Endodermal cell (in vitro differentiated cells): ENCODE data around the gene CERS1. TPM values are rescaled to one million over a fixed set of nuclear protein-coding genes. Genes with fewer than 3 reads are reported as not detected.
A peak's percentile ranks its signal among the peaks of the same experiment; 100 is the strongest.

Source experiments
- DNase-seq: peaks from one replicate; pipeline ENCODE4 v3.0.0-alpha.2; 2017
- H3K27ac ChIP-seq: 2 replicates; pipeline ENCODE4 v1.5.1; 2013; ENCODE audit warnings: mild to moderate bottlenecking, low read depth, low read length, moderate library complexity
- H3K27me3 ChIP-seq: 2 replicates; pipeline ENCODE4 v1.6.1; 2013; ENCODE audit warnings: mild to moderate bottlenecking, low read length, moderate library complexity; ENCODE audit not compliant: insufficient read depth, control insufficient read depth, poor library complexity, severe bottlenecking
- H3K36me3 ChIP-seq: 2 replicates; pipeline ENCODE4 v1.7.0; 2013; ENCODE audit warnings: mild to moderate bottlenecking, low read length, moderate library complexity; ENCODE audit not compliant: control insufficient read depth, insufficient read depth
- H3K4me1 ChIP-seq: one replicate; pipeline ENCODE4 v1.7.0; 2013; ENCODE audit warnings: low read length; ENCODE audit not compliant: control insufficient read depth, insufficient read depth
- H3K4me3 ChIP-seq: 2 replicates; pipeline ENCODE4 v1.5.1; 2013; ENCODE audit warnings: mild to moderate bottlenecking, low read length, moderate library complexity
- H3K9ac ChIP-seq: 2 replicates; pipeline ENCODE4 v1.6.1; 2013; ENCODE audit warnings: mild to moderate bottlenecking, low read length, moderate library complexity; ENCODE audit not compliant: poor library complexity, severe bottlenecking; ENCODE audit errors: extremely low read depth
- H3K9me3 ChIP-seq: 2 replicates; pipeline ENCODE4 v1.6.1; 2013; ENCODE audit warnings: mild to moderate bottlenecking, low read length, moderate library complexity; ENCODE audit not compliant: control insufficient read depth
- H3K27ac Mint-ChIP-seq: 2 replicates; pipeline ENCODE4 v1.8.0; 2020; ENCODE audit warnings: mixed read lengths
- H3K27me3 Mint-ChIP-seq: 2 replicates; pipeline ENCODE4 v1.8.0; 2021; ENCODE audit warnings: mild to moderate bottlenecking, mixed read lengths; ENCODE audit not compliant: insufficient read depth
- H3K36me3 Mint-ChIP-seq: 2 replicates; pipeline ENCODE4 v1.8.0; 2020; ENCODE audit warnings: low read depth, mixed read lengths
- H3K4me1 Mint-ChIP-seq: 2 replicates; pipeline ENCODE4 v1.8.0; 2020; ENCODE audit warnings: mixed read lengths
- H3K4me3 Mint-ChIP-seq: 2 replicates; pipeline ENCODE4 v1.8.0; 2020; ENCODE audit warnings: mild to moderate bottlenecking, moderate library complexity, mixed read lengths
- H3K9me3 Mint-ChIP-seq: 2 replicates; pipeline ENCODE4 v1.8.0; 2020; ENCODE audit warnings: mild to moderate bottlenecking, mixed read lengths
- CTCF ChIP-seq: fragments of 200-600 bp; sonication (generic); conservative IDR thresholded peaks from 2 replicates; pipeline ENCODE4 v1.5.0; 2021; ENCODE audit warnings: antibody characterized with exemption, mild to moderate bottlenecking
- whole genome bisulfite sequencing, 2 experiments: methylation state at CpG; one replicate each; pipeline versions ENCODE4 v1.1.5 to v1.1.7; 2013; ENCODE audit warnings: missing lambda C conversion rate in 2 of 2, mixed read lengths in 1 of 2; ENCODE audit not compliant: insufficient coverage in 1 of 2, insufficient read length in 1 of 2; 5-methylcytosine and 5-hydroxymethylcytosine counted together
- total RNA-seq, 2 donors: library from RNA; stranded (reverse); fragmentation: NEBNext Ultra II Directional in 1 of 2; extraction: Animal tissue kit (Norgen Biotek cat#: 25700) in 1 of 2; gene quantifications; 2 replicates in 1 of 2; 3 replicates in 1 of 2; pipeline ENCODE4 v1.2.1, GENCODE V29; 2021

The CERS1 gene
- total RNA-seq, 2 donors from 2014 or later: 16.6 to 25.5 TPM

- TF ChIP-seq CTCF: no peak
- DNase-seq: no peak
- H3K4me1 ChIP-seq: no peaks in the 10 kb centered on the region
- 95 to 97% methylated on average over 17 to 21 of the region's 21 CpGs for WGBS, 2 experiments
- H3K27ac ChIP-seq: no peak overlapping the region
- H3K36me3 Mint-ChIP-seq: peaks cover 74% of the 10 kb centered on the region
- H3K9ac ChIP-seq: no peak overlapping the region
- no peaks in the 10 kb centered on the region for H3K27me3 ChIP-seq
- peaks cover 92% of the 10 kb centered on the region for H3K36me3 ChIP-seq
- no peak overlapping the region for H3K4me3 ChIP-seq
- no peak overlapping the region for H3K4me3 Mint-ChIP-seq
- H3K27me3 Mint-ChIP-seq: no peaks in the 10 kb centered on the region
- H3K27ac Mint-ChIP-seq: no peak overlapping the region
- no peaks in the 10 kb centered on the region for H3K9me3 Mint-ChIP-seq
- H3K4me1 Mint-ChIP-seq: no peaks in the 10 kb centered on the region
- H3K9me3 ChIP-seq: no peaks in the 10 kb centered on the region
Measured at GRCh38 chr19:18858906-18859646, 36.9 kb downstream of the CERS1 start.

GRCh38 chr19:18857223-18857622 is 38.7 kb downstream of the CERS1 start:
- Mint-ChIP-seq H3K4me1 (no peaks in the 10 kb centered on the region), H3K4me3 (no peak overlapping the region), H3K27me3 (no peaks in the 10 kb centered on the region), H3K9me3 (no peaks in the 10 kb centered on the region), H3K36me3 (peaks cover 78% of the 10 kb centered on the region), H3K27ac (no peak overlapping the region)
- TF ChIP-seq CTCF: no peak
- peaks cover 91% of the 10 kb centered on the region for H3K36me3 ChIP-seq
- no peaks in the 10 kb centered on the region for H3K27me3 ChIP-seq
- DNase-seq: no peak
- H3K27ac ChIP-seq: no peak overlapping the region
- WGBS, 2 experiments: 94 to 97% methylated on average over 9 to 13 of the region's 13 CpGs
- no peaks in the 10 kb centered on the region for H3K4me1 ChIP-seq
- H3K4me3 ChIP-seq: no peak overlapping the region
- H3K9ac ChIP-seq: no peak overlapping the region
- no peaks in the 10 kb centered on the region for H3K9me3 ChIP-seq

- no peak overlapping the region for H3K4me3 Mint-ChIP-seq
- peak; percentile 68 for TF ChIP-seq CTCF
- Histone ChIP-seq H3K27ac (no peak overlapping the region), H3K4me1 (no peaks in the 10 kb centered on the region), H3K27me3 (no peaks in the 10 kb centered on the region), H3K4me3 (no peak overlapping the region), H3K36me3 (peaks cover 91% of the 10 kb centered on the region), H3K9me3 (no peaks in the 10 kb centered on the region), H3K9ac (no peak overlapping the region)
- 96 to 97% methylated on average over 21 to 22 of the region's 22 CpGs for WGBS, 2 experiments
- H3K27me3 Mint-ChIP-seq: no peaks in the 10 kb centered on the region
- peaks cover 73% of the 10 kb centered on the region for H3K36me3 Mint-ChIP-seq
- DNase-seq: peak; percentile 71
- H3K4me1 Mint-ChIP-seq: no peaks in the 10 kb centered on the region
- no peaks in the 10 kb centered on the region for H3K9me3 Mint-ChIP-seq
- H3K27ac Mint-ChIP-seq: no peak overlapping the region
Measured at GRCh38 chr19:18856385-18857126, 39.4 kb downstream of the CERS1 start.
